GM23248 (cell line): Measurements from ENCODE around the gene MYO1D. TPM values are rescaled to one million over a fixed set of nuclear protein-coding genes. Genes with fewer than 3 reads are reported as not detected.

Source experiments
- DNase-seq: peaks from one replicate; pipeline ENCODE4 v3.0.0-alpha.2; 2015
- H2AFZ ChIP-seq: fragments of 200-600 bp; sonication (generic); 2 replicates; pipeline ENCODE4 v1.6.1; 2016; ENCODE audit warnings: antibody characterized with exemption
- H3F3A ChIP-seq: fragments of 200-600 bp; sonication (generic); 2 replicates; pipeline ENCODE4 v1.6.1; 2016; ENCODE audit warnings: mild to moderate bottlenecking, antibody characterized with exemption, mixed run types; ENCODE audit not compliant: insufficient read depth
- H3K27ac ChIP-seq: fragments of 200-600 bp; sonication (generic); 2 replicates; pipeline ENCODE4 v1.5.1; 2016; ENCODE audit warnings: mild to moderate bottlenecking
- H3K27me3 ChIP-seq: fragments of 200-600 bp; sonication (generic); replicated peaks from 2 replicates; pipeline ENCODE4 v1.6.1; 2016; ENCODE audit warnings: mild to moderate bottlenecking; ENCODE audit not compliant: insufficient read depth
- H3K36me3 ChIP-seq: fragments of 200-600 bp; sonication (generic); 2 replicates; pipeline ENCODE4 v1.6.1; 2016; ENCODE audit warnings: low read depth, mild to moderate bottlenecking
- H3K4me1 ChIP-seq: fragments of 200-600 bp; sonication (generic); 2 replicates; pipeline ENCODE4 v1.6.1; 2016; ENCODE audit warnings: mild to moderate bottlenecking; ENCODE audit not compliant: insufficient read depth
- H3K4me2 ChIP-seq: fragments of 200-600 bp; sonication (generic); one replicate; pipeline ENCODE4 v1.6.1; 2016; ENCODE audit warnings: mild to moderate bottlenecking; ENCODE audit not compliant: unreplicated experiment
- H3K4me3 ChIP-seq: fragments of 200-600 bp; sonication (generic); 2 replicates; pipeline ENCODE4 v1.5.1; 2016; ENCODE audit warnings: mild to moderate bottlenecking
- H3K79me2 ChIP-seq: fragments of 200-600 bp; sonication (generic); 2 replicates; pipeline ENCODE4 v1.6.1; 2016; ENCODE audit warnings: mild to moderate bottlenecking; ENCODE audit not compliant: insufficient read depth
- H3K9ac ChIP-seq: fragments of 200-600 bp; sonication (generic); 2 replicates; pipeline ENCODE4 v1.6.1; 2016; ENCODE audit warnings: mild to moderate bottlenecking
- H3K9me2 ChIP-seq: fragments of 200-600 bp; sonication (generic); 2 replicates; pipeline ENCODE4 v1.6.1; 2016; ENCODE audit warnings: mixed run types, mild to moderate bottlenecking, moderate library complexity; ENCODE audit not compliant: insufficient read depth
- H3K9me3 ChIP-seq: fragments of 200-600 bp; sonication (generic); one replicate; pipeline ENCODE4 v1.6.1; 2017; ENCODE audit warnings: low read depth
- H4K20me1 ChIP-seq: fragments of 200-600 bp; sonication (generic); 2 replicates; pipeline ENCODE4 v1.6.0; 2016; ENCODE audit not compliant: insufficient read depth
- EZH2 ChIP-seq: fragments of 200-600 bp; sonication (generic); IDR thresholded peaks from 2 replicates; pipeline ENCODE4 v1.6.1; 2018; ENCODE audit warnings: antibody characterized with exemption, mild to moderate bottlenecking; ENCODE audit not compliant: insufficient read depth, poor library complexity, severe bottlenecking
- EZH2phosphoT487 ChIP-seq: fragments of 200-600 bp; sonication (generic); IDR thresholded peaks from 2 replicates; pipeline ENCODE4 v1.6.1; 2018; ENCODE audit warnings: antibody characterized with exemption, moderate library complexity, mild to moderate bottlenecking, low read depth; ENCODE audit not compliant: insufficient read depth
- WGBS, 2 experiments: methylation state at CpG; one replicate each; pipeline ENCODE4 v1.1.6; 2015 to 2017; ENCODE audit warnings: low lambda C conversion rate in 2 of 2, low coverage in 1 of 2; ENCODE audit errors: missing lambda C conversion rate in 2 of 2; 5-methylcytosine and 5-hydroxymethylcytosine counted together
- in situ Hi-C: fragments of 300-500 bp; cut with MboI; formaldehyde crosslinking; loops from 2 replicates; pipeline ENCODE4 v1.15.0; 2020
- polyA plus RNA-seq: library from polyadenylated mRNA; unstranded; fragments of >200 nt; fragmentation: Nextera tagmentation; extraction: Ambion mirVana; gene quantifications from 2 replicates; pipeline ENCODE4 v1.2.1, GENCODE V29; 2016
- total RNA-seq: library from RNA; depleted of rRNA; stranded (reverse); fragments of >200 nt; shearing (Covaris generic); gene quantifications from 2 replicates; pipeline ENCODE4 v1.2.3, GENCODE V29; 2014

Gene MYO1D
- total and polyA plus RNA-seq, 2 experiments from 2014 or later: 54.1 to 99.5 TPM

GRCh38 chr17:32569171-32570080 is 307.5 kb downstream of the MYO1D start:
- no peaks in the 10 kb centered on the region for H4K20me1 ChIP-seq
- no peak overlapping the region for H2AFZ ChIP-seq
- peak; percentile 78 for DNase-seq
- H3K4me2 ChIP-seq: peak overlapping the region; percentile 13
- no peaks in the 10 kb centered on the region for H3K9me2 ChIP-seq
- H3K4me1 ChIP-seq: peaks cover 23% of the 10 kb centered on the region
- H3K4me3 ChIP-seq: no peak overlapping the region
- no peaks in the 10 kb centered on the region for H3K9me3 ChIP-seq
- in situ Hi-C loops: no loop called here
- no peaks in the 10 kb centered on the region for H3K79me2 ChIP-seq
- H3K27ac ChIP-seq: peak overlapping the region; percentile 78
- WGBS, 2 experiments: 27 to 31% methylated on average over 7 of the region's 7 CpGs
- TF ChIP-seq EZH2phosphoT487: no peak
- TF ChIP-seq EZH2: no peak
- H3K27me3 ChIP-seq: no peaks in the 10 kb centered on the region
- peak overlapping the region; percentile 34; the same call in 1 of the 2 replicates for H3K9ac ChIP-seq
- H3K36me3 ChIP-seq: no peaks in the 10 kb centered on the region
- peaks cover 39% of the 10 kb centered on the region for H3F3A ChIP-seq

DNA sequence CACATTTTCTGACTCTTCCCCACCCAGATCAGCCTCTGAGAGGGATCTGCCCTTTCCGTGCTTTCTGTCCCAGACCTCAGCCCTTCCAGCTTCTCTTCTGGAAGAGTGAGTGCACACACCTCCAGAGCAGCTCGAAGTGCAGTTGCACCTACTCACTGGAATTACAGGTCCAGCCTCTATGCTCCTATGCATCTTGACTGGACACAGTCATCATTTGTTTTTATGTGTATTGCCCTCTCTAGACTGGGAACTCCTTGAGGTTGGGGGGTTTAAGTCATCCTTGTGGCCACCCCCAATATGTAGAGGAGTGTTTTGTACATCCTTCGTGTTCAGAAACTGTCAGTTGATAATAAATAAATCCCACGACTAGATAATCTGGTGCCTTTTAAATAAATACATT is 308.2 kb downstream of the MYO1D start:
- Histone ChIP-seq H3K36me3 (no peaks in the 10 kb centered on the region), H2AFZ (no peak overlapping the region), H3K79me2 (no peaks in the 10 kb centered on the region), H3K4me1 (peaks cover 23% of the 10 kb centered on the region), H3K4me3 (no peak overlapping the region), H3K27ac (peak overlapping the region; percentile 78), H3K9me2 (no peaks in the 10 kb centered on the region), H3K4me2 (no peak overlapping the region), H4K20me1 (no peaks in the 10 kb centered on the region), H3F3A (peaks cover 39% of the 10 kb centered on the region), H3K27me3 (no peaks in the 10 kb centered on the region), H3K9me3 (no peaks in the 10 kb centered on the region), H3K9ac (no peak overlapping the region)
- WGBS, 2 experiments: 38 to 46% methylated on average over 4 of the region's 4 CpGs
- in situ Hi-C loops: no loop called here
- no peak for DNase-seq
- TF ChIP-seq EZH2phosphoT487: no peak
- no peak for TF ChIP-seq EZH2

GRCh38 chr17:32567511-32567910 is 309.4 kb downstream of the MYO1D start:
- no peaks in the 10 kb centered on the region for H3K9me2 ChIP-seq
- H3K4me2 ChIP-seq: no peak overlapping the region
- H3K79me2 ChIP-seq: no peaks in the 10 kb centered on the region
- no peaks in the 10 kb centered on the region for H3K27me3 ChIP-seq
- no peak for DNase-seq
- in situ Hi-C loops: no loop called here
- no peak overlapping the region for H3K4me3 ChIP-seq
- no peak overlapping the region for H3K27ac ChIP-seq
- no peak overlapping the region for H3K9ac ChIP-seq
- no peak for TF ChIP-seq EZH2
- no peak for TF ChIP-seq EZH2phosphoT487
- H4K20me1 ChIP-seq: no peaks in the 10 kb centered on the region
- WGBS, 2 experiments: 94 to 98% methylated on average over 4 of the region's 4 CpGs
- no peaks in the 10 kb centered on the region for H3K9me3 ChIP-seq
- peaks cover 39% of the 10 kb centered on the region for H3F3A ChIP-seq
- peaks cover 23% of the 10 kb centered on the region for H3K4me1 ChIP-seq
- no peak overlapping the region for H2AFZ ChIP-seq
- H3K36me3 ChIP-seq: no peaks in the 10 kb centered on the region; the same call in 1 of the 2 replicates

GRCh38 chr17:32567086-32567485 is 309.8 kb downstream of the MYO1D start:
- Histone ChIP-seq H3K36me3 (no peaks in the 10 kb centered on the region; the same call in 1 of the 2 replicates), H3K9me3 (no peaks in the 10 kb centered on the region), H3K4me1 (peaks cover 23% of the 10 kb centered on the region), H3F3A (peaks cover 39% of the 10 kb centered on the region), H3K27me3 (no peaks in the 10 kb centered on the region), H3K4me3 (no peak overlapping the region), H3K9me2 (no peaks in the 10 kb centered on the region), H3K9ac (no peak overlapping the region), H3K27ac (no peak overlapping the region), H3K4me2 (no peak overlapping the region), H4K20me1 (no peaks in the 10 kb centered on the region), H2AFZ (no peak overlapping the region), H3K79me2 (no peaks in the 10 kb centered on the region)
- in situ Hi-C loops: no loop called here
- TF ChIP-seq EZH2 (no peak), EZH2phosphoT487 (no peak)
- WGBS, 2 experiments: 78 to 80% methylated on average over 4 of the region's 4 CpGs
- no peak for DNase-seq
